DOHH2 (cell line): ENCODE results near the gene STMND1.

Experiments
- CTCF ChIP-seq: fragments of 200-600 bp; sonication (generic); IDR thresholded peaks from one replicate; pipeline ENCODE4 v1.5.1; 2014; ENCODE audit warnings: antibody characterized with exemption, mild to moderate bottlenecking, low read depth, low read length; ENCODE audit not compliant: poor library complexity, severe bottlenecking
- EZH2phosphoT487 ChIP-seq: fragments of 200-600 bp; sonication (generic); IDR thresholded peaks from 2 replicates; pipeline ENCODE4 v1.6.1; 2017; ENCODE audit warnings: borderline replicate concordance, mild to moderate bottlenecking, antibody characterized with exemption, low read length, moderate library complexity, mixed read lengths

GRCh38 chr6:17172836-17173470 is 71.1 kb downstream of the STMND1 start:
- no peak for TF ChIP-seq CTCF
- TF ChIP-seq EZH2phosphoT487: no peak
